NCI-H146 (cell line): ENCODE data around the gene FMN2.
"Not testable (repeated sequence)": the region's sequence is repeated elsewhere in the genome, so short reads cannot be mapped to it uniquely, and the experiment has no call there.

Experiments used
- DNase-seq: peaks from one replicate; lab custom pipeline; 2025; lab: John Stamatoyannopoulos, UW

The FMN2 gene

DNA sequence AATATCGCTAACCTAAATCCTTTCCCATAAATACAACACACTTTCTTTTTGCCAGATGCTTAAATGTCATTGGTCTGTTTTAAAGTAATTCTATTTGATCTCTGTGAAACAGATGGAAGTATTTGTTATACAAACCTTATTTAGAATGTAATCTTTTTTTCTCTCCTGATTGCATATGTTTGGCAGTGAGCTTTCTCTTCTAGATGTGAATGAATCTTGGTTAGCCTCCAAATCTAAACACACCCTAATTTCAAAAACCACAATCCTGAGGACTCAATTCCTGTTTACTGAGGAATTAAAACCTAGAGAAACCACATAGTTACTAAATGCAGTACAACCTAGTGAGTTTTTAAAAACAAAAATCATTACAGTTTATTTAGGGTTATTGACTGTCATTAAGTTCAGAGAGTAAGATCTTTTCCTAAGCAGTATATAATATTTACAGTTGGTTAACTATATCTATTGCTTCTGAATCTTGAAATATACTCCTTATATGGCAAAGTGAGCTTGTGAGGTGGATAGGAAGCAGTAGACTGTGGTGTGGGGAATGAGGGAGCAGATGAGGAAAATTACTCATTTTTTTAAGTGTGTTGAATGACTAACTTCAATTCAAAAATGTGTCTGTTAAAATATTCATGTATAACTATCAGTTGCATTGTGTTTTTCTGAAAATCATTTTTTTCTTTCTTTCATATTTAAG lies 218.7 kb downstream of the FMN2 start:
- no peak for DNase-seq

DNA sequence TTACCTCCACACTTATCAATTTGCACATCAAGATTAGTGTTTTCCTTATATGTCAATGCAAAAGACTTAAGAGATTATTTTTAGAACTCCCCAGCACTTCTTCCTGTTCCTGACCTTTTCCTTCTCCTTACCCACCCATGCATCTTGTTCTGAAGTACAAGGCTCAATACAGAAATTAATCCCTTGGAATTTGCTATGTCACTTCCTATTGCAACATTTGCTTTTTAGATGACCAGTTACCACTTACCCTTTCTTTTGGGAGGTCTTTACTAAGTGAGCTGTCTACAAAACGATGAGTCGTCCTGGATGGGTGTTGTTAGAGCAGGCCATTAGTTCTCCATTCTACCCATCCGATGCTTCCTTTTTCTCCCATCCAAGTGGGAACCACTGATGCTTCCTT lies 221.2 kb downstream of the FMN2 start:
- DNase-seq, result no peak

DNA sequence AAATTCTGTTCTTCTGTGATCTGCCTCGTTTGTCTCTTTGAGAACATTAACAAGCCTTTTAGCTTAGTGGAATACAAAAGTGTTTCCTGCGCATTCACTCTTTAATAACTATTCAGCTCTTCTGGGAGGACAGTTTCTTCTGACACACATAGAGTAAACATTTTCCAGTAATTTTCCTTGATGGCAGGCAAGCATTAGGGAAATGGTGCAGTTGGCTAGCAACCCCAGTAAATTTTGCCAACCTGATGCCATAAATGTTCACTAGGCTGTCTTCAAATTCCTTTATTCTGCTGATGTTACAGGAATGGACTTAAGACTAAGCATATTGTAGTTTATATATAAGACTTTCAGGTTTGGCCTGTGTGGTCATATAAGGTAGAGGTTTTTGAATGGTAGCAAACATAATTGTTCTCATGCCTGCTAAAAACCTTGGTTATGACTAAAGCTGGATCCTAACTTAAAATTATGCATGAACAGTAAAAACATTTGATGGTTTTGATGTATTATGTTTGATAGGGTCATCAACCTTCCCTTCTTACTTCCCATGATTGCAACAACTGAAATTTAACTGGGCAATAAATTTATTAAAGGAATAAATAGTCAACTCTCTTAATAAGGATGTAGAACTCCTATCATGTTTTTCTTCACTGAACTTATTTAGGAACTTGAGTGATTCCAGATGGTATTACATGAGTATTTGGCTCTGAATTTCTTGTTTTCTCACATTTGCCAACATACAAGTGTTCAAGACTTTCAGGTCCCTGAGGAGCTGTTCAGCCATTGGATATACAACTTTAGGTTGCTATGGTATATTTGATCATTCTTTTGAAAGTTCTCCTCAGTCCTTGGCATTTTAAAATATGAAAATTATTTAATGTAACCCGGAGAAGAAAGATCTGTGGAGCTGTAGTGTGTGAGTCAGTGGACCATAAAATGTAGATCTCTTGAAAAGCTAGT lies 223.4 kb downstream of the FMN2 start:
- DNase-seq, result no peak

DNA sequence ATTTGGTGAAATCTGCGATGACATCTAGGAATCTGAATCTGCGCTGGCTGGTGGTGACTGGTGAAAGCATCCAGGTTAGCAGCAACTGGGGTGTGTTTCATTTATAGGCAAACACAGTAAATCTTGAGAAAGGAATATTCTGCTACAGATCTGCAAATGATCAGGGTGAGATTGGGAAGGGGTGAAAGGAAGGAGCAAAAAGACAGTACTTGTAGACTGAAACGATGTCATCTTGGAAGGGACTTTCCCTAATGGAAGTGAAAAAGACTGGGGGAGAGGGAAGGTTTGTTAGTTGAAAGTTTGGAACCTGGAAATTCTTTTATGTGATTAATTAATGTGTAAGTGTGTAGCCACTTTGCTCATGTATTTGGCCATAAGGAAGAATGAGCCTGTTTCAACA lies 228.3 kb downstream of the FMN2 start:
- DNase-seq, result no peak

DNA sequence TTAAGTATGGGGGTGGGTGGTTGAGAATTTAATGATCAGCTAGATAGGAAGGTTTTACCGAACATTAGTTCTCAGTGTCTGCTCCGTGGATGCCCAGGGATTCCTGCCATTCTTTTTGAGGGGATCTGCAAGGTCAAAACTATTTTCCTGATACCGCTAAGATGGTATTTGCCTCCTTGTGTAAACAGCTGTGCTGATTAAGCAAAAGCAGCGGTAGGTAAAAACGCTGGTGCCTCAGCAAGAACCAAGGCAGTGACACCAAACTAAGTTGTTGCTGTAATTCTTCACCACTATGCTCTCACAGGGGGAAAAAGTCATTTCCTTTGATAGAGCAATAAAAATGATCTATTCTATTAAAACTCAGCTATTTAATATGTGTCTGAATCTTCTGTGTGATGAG lies 229.0 kb downstream of the FMN2 start:
- no peak for DNase-seq

DNA sequence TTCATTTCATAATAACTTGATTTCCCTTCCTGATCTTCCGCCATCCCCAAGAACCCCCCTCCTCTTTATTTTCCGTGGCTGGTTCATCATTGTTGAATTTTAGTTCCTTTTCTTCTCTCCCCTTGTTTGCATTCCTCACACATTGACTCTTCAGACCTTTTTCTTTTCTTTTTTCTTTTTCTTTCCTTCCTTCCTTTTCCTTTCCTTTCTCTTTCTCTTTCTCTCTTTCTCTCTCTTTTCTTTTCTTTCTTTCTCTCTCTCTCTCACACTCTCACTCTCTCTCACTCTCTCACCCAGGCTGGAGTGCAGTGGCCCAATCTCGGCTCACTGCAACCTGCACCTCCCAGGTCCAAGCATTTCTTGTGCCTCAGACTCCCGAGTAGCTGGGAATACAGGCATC lies 231.3 kb downstream of the FMN2 start:
- no peak for DNase-seq

DNA sequence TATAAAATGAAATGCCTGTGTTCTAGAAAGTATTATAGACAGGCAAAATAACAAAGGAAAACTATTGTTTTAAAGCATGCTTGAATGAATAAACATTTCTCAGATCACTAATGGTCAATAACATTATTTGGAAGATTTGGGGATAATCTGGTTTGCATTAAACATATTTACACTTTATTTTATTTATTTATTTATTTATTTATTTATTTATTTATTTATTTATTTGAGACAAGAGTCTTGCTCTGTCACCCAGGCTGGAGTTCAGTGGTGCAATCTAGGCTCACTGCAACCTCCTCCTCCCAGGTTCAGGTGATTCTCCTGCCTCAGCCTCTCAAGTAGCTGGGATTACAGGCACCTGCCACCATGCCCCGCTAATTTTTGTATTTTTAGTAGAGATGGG lies 236.7 kb downstream of the FMN2 start:
- not testable (repeated sequence) for DNase-seq

DNA sequence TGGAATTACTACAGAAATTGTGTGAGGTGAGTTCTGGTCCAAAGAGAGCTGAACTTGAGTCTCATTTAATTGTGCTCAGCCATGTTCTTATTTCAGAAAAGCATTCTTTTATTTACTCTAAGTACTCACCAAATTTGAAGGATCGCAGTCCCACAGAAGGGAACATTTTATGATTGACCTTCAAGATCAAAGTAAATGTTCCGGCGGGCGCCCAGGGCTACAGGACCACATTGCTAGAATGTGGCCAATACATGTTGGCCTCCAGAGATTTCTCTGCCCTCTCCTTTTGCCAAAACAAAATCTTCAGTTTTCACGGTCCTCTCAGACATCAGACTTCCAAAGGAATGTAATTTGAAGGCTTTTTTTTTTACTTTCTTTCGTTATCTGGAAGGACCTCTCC lies 237.8 kb downstream of the FMN2 start:
- DNase-seq, result no peak

DNA sequence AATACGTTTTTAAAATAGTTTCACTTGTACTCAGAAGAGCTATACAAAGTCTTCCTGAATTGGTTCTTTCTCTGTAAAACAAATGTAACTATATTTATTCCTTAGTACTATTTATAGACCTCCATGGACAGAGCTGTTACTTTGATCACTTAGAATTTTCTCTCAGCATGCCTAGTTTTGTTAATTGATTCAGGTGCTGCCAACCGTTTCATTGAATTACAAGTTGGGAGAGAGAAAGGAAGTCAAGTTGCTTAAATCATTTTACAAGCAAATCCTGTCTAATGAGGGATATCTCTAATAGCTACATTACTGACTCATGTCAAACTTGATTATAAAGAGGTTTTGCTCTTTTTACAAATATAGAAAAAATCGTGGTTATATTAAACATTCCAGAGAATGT lies 241.0 kb downstream of the FMN2 start:
- peak; percentile 17 for DNase-seq

DNA sequence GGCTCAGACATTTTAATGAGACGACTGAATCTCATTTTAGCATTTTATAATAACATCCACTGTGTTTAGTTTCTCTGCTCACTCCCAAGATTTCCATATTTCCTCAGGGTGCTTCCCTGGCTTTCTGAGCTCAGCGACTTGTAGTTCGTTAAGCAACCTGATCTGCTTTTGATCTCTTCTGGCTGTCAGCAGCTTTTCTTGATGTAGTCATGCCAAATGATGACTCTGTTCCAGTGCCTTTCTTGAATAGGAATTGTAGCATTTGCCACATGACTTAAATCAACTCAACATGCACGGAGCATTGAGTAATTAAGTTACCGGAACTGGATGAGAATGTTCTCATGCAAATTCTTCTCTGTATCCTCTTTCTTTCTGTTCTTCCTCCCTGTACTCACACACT lies 246.1 kb downstream of the FMN2 start:
- no peak for DNase-seq

DNA sequence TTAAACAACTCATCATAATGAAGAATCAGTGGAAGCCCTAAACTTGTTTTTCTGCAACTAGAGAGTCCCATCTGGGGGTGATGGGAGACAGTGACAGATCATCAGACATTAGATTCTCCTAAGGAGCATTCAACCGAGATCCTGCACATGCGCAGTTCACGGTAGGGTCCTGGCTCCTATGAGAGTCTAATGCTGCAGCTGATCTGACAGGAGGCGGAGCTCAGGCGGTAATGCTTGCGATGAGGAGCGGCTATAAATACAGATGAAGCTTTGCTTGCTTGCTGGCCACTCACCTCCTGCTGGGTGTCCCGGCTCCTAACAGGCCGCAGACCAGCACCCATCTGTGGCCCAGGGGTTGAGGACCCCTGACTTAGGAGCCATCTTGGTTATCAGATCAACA lies 247.2 kb downstream of the FMN2 start:
- DNase-seq, result no peak

DNA sequence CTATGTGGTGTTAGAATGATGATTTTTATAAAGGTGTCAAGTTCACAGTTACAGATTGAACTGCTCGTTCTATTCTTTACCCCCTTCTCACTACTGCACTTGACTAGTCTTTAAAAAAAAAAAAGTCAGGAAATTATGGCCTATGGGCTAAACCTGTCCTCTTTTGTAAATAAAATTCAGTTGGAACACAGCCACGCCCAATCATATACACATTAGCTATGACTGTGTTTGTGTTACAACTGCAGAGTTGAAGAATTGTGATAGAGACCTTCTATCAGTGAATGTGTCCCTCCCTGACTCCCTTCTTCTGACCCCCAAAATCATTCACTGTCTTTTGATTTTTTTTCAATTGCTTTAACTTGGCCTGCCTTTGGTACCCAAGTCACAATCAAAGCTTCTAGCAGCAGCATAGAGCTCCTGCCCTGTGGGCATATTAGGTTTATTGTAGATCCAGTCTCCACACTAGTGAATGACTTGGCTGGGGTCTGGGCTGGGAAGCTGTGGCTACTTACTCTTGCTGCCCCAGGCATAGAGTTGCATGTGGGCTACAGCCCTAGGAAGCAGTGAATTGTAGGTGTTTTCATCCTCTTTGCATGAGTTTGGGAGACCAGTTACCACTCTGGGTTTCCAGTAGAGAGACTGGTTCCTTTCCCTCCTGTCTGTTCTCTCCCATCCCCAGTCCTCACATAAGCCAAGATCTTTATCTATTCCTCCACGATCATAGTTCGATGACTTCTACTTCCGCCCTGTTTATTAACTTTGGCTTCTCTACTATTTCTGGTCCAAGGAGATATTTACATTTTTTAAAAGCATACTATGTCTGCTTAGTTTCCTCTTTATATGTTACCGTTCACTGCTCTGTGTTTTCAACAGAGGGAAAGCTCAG lies 249.9 kb downstream of the FMN2 start:
- DNase-seq, result no peak

DNA sequence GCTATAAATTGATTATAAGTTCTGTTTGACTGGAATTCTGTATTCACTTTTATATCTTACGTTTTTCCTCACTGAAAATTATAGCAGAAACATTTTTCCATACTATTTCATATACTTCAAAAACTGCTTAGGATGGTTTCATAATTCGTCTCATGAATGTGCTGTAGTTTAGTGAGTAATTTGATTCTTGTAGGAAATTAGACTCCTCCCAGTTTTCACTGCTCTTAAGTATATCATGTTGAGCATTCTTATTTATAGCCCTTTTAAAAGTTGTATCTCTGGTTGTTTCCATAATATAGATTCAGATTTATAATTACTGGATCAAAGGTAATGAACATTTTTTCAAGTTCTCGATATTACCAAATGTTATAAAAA lies 250.6 kb downstream of the FMN2 start:
- DNase-seq, result no peak

DNA sequence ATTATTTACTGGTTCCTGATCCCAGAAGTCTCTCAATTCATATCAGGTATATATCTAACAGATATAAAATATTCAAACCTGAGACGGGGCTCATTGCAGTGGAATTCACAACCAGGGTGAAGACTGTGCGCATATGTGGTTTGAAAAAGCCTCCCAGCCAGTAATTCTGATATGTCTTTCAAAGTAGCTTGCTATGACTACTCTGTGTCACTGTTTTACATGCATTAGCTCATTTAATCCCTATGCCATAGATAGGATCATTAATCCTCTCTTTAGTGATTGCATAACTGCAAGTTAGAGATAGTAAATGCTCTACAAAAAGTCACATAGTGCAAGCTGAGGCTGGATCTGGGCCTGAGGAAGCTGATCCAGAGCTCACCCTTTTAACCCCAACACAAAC lies 251.4 kb downstream of the FMN2 start:
- DNase-seq, result no peak

DNA sequence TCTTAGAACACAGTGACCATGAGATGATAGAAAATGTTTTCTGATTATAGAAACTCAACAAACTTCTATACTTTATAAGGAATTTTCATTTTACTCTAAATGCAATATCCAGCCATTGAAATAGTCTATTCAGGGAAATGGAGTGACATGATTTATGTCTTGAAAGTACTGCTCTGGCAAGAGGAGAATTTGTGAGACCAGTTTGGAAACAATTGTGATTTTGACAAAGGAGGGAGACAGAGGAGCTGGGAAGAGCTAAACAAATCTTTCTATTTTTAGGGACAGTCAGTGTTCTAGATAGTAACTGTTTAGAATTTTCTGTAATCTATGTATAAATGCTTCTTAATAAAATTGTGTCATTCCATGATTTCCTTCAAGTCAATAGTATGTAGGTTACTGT lies 252.3 kb downstream of the FMN2 start:
- no peak for DNase-seq

DNA sequence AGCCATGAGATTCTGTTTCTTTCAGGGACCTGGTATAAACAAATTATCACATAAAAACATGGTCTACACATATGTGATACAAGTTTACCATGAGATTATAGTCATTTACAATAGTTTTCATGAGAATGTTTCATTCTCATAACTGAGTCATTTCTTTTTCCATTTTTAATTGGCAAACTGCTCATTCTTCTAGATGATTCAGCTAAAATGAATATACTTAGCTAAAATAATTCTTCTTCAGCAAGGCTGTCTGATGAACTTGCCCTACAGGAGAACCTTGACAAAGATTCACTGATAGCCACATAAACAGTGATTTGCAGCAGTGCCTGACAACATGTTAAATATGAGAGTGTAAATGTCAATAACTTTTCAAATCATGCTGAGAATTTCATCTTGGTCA lies 253.2 kb downstream of the FMN2 start:
- DNase-seq, result no peak

DNA sequence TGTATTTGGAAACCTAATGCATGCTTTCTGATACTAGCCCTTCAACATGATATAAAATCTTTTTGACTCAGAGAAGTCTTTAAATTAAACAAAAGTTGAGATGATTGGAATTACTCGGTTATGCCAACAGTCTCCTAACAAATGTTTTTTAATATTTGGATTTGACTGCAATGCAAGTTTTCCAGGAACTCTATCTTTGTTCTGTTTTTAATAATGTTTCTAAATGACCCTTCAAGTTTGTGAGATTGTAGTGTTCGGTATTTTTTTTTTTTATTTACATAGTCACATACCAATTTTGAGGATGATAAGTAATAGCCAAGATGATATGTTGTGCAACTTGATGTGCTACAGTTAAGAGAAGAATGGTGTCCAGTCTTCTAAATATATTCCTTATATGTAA lies 258.0 kb downstream of the FMN2 start:
- no peak for DNase-seq

DNA sequence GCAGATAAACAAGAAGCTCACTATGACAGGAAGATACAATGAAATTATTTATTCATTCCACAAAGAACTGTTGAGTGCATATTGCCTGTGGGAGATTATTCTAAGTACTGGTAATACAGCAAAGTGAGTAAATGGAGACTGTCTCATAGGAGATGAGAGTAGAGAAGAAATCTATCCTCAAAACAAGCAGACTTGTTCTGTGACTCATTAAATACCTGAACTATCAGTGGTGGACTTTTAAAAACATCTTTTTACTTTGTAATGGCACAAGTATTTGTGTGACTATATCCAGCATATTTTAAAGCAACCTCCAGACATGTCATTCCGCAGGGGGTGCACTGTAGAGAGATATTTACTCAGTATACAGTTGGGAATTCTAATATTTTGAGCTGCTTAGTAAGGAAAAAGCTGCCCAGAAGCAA lies 259.2 kb downstream of the FMN2 start:
- no peak for DNase-seq

DNA sequence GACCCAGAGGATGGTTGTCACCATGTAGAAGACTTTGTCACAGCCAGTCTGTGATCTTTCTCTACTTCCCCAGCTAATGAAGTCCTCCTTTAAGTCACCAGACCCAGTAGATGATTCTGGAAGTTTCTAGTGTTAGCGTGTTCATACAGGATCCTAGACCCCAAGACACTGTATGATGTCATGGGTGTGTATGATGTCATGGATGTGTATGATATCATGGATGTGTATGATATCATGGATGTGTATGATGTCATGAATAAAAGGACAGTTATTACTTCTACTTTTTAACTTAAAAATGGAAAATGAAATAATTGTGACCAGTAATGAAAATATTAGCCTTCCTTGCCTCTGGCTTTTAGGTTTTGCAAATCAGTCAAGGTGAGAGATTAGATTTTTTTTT lies 260.0 kb downstream of the FMN2 start:
- DNase-seq, result no peak

DNA sequence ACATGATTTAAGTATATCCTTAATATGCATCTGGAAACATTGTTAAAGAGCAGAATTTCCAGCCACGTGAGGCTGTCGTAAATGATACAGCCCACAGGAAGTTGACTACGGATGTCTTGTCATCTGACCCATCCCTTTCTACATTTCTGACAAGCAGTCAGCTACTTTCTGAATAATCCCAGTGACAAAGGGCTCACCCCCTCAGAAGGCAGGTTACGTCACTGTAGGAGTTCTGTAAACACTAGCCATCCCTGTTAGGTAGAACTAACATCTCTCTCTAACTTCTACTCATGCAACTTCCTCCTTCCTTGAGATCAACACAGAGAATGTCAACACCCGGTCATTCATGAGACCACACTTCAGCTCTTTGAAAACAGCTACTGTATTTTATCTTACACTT lies 261.1 kb downstream of the FMN2 start:
- DNase-seq, result no peak

DNA sequence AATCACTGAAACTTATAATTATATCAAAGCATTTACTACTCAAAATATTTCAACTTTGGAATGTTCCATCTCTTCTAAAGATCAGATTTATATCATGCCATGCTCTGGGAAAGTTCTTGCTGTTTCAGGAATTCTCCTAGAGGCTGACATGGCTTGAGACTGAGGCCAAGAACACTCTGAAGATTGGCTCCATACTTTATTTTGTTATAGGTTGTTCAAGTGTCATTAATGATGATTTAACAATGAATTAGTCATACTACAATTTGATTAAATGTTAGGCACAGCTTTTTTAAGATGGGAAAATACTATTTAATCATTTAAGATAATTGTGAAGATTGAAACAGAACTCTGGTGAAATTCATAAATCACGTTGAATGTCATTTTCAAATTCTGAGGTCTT lies 264.9 kb downstream of the FMN2 start:
- DNase-seq, result no peak

DNA sequence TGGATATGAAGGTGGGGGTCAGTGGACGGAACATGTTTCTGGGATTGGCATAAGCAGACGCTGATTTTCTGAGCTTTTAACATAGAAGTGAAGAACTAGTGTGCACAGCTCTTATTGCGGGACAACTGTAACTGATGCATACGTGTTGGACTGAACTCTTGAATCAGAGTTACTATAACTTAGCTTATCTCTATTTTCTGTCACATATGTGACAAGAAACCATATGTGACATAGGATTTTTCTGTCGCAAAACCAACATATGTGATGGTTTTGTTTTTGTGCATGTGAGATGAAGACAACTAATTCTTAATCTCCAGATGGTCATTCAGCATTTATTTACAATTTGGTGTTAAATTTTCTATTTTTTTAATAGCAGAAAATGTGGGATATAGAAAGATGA lies 270.4 kb downstream of the FMN2 start:
- no peak for DNase-seq

DNA sequence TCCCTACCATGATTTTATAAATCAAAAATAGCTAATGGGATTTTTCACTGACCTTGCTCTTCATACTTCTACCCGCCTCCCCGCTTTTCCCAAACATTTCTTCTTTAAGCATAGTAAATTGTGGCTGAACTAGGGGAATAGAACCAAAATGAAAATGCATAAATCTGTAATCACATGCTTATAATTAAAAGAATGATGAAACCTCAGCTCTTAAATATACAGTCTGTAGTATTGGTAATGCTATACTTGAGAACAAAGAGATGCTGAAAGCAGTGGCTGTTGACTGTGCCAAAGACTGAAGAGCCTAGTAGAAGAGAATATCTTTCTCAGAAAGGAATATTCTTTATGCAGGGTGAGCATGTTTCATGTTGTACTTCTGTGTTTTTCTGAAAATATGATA lies 271.1 kb downstream of the FMN2 start:
- no peak for DNase-seq
